HFF-Myc (cell line): ENCODE measurements around the gene AAMDC.
A peak's percentile ranks its signal among the peaks of the same experiment; 100 is the strongest.
"Not testable (repeated sequence)": the region's sequence is repeated elsewhere in the genome, so short reads cannot be mapped to it uniquely, and the experiment has no call there.

ENCODE experiments used
- DNase-seq: peaks from one replicate; pipeline ENCODE4 v3.0.0-alpha.2; 2011; ENCODE audit warnings: low read depth; ENCODE audit errors: extremely low read depth
- H3K4me3 ChIP-seq: replicated peaks from 2 replicates; pipeline ENCODE4 v1.5.1; 2011; ENCODE audit warnings: low read depth, mild to moderate bottlenecking, control low read depth, low read length
- TF ChIP-seq, protein P1 (sequence below): IDR thresholded peaks from 2 replicates; pipeline ENCODE4 v1.5.1; 2012; ENCODE audit warnings: mild to moderate bottlenecking, low read depth, low read length, control low read depth; ENCODE audit errors: missing control alignments

AAMDC gene

DNA sequence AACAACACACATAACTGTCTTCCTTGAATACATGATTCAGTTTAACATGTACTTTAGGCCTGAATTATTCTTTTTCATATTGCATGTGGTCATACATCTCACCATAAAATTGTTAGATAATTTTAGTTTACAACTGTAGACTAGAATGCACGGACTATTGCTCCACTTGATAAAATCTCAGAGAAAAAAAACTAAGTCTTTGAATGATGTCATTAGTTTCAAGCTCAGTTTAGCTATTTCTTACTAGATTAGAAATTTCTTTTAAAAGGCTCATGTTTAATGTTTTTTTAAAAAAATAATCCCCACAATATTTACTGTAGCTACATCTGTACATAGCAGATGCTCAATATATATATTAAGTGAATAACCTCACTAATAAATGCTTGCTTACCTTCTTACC is 5.5 kb upstream of the AAMDC start:
- H3K4me3 ChIP-seq, result no peak overlapping the region
- TF ChIP-seq, protein P1, sequence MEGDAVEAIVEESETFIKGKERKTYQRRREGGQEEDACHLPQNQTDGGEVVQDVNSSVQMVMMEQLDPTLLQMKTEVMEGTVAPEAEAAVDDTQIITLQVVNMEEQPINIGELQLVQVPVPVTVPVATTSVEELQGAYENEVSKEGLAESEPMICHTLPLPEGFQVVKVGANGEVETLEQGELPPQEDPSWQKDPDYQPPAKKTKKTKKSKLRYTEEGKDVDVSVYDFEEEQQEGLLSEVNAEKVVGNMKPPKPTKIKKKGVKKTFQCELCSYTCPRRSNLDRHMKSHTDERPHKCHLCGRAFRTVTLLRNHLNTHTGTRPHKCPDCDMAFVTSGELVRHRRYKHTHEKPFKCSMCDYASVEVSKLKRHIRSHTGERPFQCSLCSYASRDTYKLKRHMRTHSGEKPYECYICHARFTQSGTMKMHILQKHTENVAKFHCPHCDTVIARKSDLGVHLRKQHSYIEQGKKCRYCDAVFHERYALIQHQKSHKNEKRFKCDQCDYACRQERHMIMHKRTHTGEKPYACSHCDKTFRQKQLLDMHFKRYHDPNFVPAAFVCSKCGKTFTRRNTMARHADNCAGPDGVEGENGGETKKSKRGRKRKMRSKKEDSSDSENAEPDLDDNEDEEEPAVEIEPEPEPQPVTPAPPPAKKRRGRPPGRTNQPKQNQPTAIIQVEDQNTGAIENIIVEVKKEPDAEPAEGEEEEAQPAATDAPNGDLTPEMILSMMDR, result no peak
- DNase-seq, result no peak

DNA sequence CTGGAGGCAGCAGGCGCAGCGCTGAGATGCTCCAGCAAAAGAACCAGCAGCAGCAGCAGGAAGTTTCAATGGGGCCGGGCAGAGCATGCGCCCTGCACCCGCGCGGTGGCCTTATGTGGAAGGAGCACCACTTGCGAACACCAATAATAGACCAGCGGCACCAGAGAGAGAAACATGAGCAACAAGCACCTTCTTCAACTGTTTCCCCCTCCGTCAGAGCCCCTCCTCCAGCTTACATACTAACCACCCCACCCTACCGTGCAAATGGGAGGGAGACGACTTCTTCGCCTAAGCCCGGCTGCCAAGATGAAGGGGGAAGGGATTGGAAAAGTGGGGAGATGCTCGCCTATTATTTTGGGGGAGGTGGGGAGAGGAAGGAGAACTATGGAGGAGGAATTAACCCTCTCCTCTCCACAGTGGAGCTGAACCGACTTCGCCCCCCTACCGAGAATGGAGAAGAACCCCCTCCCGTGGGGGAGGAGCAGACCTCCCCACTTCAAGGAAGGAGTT is 1.5 kb upstream of the AAMDC start:
- DNase-seq, result peak; percentile 63
- peak overlapping the region; percentile 83 for H3K4me3 ChIP-seq
- TF ChIP-seq, protein P1, result no peak

DNA sequence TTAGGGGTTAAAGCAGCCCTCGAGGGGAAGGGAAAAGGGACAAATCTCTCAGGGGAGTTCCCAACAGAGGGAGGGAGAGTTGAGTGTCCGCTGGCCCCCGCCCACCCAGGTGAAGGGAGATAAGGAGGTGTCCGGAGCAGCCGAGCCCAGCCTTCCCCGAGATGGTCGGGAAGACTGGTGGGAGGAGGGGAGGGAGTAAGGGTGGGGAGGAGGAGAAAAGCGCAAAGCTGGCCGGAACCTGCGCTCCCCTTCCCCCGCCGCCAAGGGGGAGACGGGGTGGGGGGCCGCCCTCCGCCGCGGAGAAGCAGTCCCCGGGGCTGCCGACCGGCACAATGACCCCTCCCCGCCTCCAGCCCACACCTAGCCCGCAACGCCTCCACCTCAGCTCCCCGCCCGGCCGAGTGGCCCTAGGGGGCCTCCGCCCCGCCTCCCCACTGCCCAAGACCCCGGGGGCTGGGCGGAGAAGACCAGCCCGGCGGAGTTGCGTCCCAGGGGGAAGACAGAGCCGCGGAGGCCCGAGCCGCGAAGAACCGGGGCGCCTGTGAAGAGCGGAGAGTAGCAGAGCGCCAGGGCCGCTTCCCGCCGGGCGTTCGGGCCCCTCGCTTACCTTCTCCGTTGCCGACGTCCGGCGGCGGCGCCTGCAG is 901 bp upstream of the AAMDC start:
- TF ChIP-seq, protein P1, result no peak
- DNase-seq, result no peak

DNA sequence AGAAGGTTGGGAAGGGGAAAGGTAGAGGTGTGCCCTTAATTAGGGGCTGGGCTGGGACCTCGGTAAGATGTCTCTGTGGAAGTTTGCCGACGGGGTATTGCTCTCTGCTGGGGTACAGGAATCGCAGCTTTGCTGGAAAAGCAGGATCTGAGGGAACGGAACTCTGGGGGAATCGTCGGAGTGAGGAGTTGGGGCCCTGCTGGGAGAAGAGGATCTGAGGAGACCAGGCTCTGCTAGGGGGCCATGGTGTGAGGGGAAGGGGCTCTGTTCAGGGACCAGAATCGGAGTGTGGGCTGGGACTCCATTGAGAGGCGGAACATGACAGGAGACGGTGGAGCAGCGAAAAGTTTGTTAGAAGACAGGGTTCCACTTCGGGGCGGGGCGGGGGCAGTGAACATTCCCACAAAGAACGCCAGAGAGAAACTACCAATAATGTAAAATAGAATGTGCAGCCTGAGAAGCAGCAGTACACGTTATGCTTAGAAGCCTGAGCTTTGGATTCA is 456 bp downstream of the AAMDC start:
- peak overlapping the region; percentile 83 for H3K4me3 ChIP-seq
- TF ChIP-seq, protein P1, result no peak
- DNase-seq, result no peak

More for the DNA sequence above, 901 bp upstream of the AAMDC start:
- peak overlapping the region; percentile 83 for H3K4me3 ChIP-seq

DNA sequence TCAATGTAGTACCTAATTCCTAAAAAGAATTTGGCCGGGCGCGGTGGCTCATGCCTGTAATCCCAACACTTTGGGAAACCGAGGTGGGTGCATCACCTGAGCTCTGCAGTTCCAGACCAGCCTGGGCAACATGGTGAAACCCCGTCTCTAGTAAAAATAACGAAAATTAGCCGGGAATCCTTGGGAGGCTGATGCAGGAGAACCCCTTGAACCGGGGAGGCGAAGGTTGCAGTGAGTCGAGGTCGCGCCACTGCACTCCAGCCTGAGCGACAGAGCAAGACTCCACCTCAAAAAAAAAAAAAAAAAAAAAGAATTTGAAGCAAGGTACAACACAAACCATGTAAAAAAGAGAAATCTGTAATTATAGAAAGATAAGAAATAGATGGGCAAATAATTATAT is 1.2 kb downstream of the AAMDC start:
- not testable (repeated sequence) for DNase-seq
- peak overlapping the region; percentile 83 for H3K4me3 ChIP-seq

DNA sequence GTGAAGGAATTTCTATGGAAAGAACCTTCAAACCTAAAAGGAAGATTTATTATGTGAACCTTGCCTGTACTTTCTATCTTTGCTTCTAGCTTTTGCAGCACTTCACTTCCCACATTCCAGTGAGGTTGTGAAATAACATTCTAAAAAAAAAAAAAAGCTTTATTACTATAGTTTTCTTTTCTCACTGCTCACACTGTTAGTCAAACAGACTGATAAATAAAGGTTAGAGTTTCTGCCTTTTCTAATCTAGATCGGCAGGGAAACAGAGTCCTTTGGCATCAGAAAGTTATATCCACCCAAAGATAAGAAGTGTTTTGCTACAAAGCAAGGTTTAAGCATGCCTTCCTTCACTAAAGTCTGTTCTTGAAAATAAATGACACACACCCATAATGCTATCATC is 2.8 kb downstream of the AAMDC start:
- H3K4me3 ChIP-seq, result no peak overlapping the region
- DNase-seq, result no peak
- TF ChIP-seq, protein P1, result no peak

DNA sequence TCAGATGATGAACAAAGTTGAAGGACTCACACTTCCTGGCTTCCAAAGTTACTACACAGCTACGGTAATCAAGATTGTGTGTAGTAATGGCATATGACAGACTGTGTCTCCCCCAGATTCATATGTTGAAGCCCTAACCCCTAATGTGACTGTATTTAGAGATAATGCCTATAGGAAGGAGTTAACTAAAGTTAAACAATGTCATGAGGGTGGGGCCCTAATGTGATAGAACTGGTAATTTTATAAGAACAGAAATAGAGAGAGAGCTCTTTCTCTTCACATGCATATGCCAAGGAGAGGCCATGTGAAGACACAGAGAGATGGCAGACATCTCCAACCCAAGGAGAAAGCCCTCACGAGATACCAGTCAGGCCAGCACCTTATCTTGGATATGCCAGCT is 8.0 kb downstream of the AAMDC start:
- DNase-seq, result no peak
- H3K4me3 ChIP-seq, result no peak overlapping the region
- TF ChIP-seq, protein P1, result no peak
